ENCODE results near the gene CD81. TPM values are rescaled to one million over a fixed set of nuclear protein-coding genes. Genes with fewer than 3 reads are reported as not detected.

CD81 gene
- total RNA-seq, 4 donors from 2014 or later, result 234 to 340 (median 277) TPM

DNA sequence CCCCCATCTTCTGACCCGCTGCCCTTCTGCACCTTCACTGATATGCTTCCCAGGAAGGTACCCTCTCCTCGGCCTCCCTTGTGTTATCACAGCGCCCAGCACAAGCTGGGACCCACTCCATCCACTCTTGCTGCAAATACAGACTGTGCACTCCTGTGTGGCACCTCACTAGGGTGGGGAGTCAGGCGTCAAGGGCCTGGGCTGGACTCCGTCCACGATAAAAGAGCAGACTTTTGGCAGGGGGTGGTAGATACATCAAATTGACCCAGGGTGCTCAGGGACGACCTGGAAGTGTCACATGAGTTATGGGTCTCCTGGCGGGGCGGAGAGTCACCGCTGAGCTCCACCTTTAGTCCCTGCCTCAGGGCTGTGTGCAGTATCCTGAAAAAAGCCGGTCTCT, 66.3 kb downstream of the CD81 start:
- Histone ChIP-seq H3K4me1 (peaks cover 24% of the 10 kb centered on the region), H3K36me3 (no peaks in the 10 kb centered on the region), H3K27ac (no peak overlapping the region), H3K4me3 (no peak overlapping the region), H3K9me3 (no peaks in the 10 kb centered on the region), H3K27me3 (peaks cover 67% of the 10 kb centered on the region)
- TF ChIP-seq POLR2A (IDR thresholded peaks at IDR 0.05), result no peak
- no peak for TF ChIP-seq EP300 (IDR thresholded peaks at IDR 0.05)
- no peak for TF ChIP-seq POLR2AphosphoS5 (IDR thresholded peaks at IDR 0.05)
- TF ChIP-seq, protein P1, sequence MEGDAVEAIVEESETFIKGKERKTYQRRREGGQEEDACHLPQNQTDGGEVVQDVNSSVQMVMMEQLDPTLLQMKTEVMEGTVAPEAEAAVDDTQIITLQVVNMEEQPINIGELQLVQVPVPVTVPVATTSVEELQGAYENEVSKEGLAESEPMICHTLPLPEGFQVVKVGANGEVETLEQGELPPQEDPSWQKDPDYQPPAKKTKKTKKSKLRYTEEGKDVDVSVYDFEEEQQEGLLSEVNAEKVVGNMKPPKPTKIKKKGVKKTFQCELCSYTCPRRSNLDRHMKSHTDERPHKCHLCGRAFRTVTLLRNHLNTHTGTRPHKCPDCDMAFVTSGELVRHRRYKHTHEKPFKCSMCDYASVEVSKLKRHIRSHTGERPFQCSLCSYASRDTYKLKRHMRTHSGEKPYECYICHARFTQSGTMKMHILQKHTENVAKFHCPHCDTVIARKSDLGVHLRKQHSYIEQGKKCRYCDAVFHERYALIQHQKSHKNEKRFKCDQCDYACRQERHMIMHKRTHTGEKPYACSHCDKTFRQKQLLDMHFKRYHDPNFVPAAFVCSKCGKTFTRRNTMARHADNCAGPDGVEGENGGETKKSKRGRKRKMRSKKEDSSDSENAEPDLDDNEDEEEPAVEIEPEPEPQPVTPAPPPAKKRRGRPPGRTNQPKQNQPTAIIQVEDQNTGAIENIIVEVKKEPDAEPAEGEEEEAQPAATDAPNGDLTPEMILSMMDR (IDR thresholded peaks at IDR 0.05), result no peak
- 47% methylated on average over 11 of the region's 11 CpGs for WGBS
- DNase-seq (ENCODE audit: low spot score in 2 of 2), result peak in 1 of 2 donors; percentile 51

DNA sequence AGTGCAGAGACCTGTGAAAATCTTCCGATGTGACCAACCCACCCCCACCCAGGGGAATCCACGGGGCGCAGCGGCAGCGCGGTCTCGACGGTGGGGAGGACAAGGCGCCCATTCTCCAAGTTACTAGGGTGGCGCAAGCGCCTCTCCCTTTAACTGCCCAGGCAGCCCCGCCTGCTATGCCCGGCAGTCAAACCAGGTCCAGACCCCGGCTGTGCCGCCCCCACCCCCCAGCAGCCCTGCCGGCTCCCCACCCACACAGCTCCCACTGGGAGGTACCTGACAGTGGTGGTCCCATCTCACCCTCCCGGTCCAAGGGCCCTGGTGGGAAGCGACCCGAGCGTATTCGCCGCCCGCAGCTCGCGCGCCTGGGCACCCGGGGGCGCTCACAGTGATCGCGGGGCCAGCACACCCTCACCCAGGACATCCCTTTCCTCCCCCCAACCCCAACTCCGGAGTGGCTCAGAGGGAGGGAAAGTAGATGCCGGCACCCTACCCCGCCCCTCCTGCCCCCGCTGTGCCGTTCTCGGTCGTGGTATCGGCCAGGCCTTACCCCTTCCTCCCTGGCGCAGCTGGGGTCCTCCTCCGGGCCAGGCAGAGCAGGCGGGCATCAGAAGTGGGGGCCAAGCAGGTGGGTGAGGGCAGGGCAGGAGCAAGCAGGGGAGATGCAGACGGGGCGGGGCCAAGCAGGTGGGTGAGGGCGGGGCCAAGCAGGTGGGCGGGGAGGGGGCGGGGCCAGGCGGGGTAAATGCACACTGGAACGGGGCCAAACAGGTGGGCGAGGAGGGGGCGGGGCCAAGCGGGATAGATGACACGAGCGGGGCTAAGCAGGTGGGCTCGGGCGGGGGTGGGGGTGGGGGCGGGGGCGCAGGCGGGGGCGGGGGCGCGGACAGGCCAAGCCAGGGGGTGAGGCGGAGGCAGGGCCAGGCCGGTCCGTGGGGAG, 67.0 kb downstream of the CD81 start, which contains the start of gene TRPM5:
TSS of gene TRPM5 (minus strand) at position 634 of the 940 bp plus-strand sequence. CDS start 21,478 bp downstream, outside the sequence.
- H3K36me3 ChIP-seq, result no peaks in the 10 kb centered on the region
- peaks cover 24% of the 10 kb centered on the region for H3K4me1 ChIP-seq
- TF ChIP-seq POLR2AphosphoS5 (IDR thresholded peaks at IDR 0.05), result no peak
- TF ChIP-seq, protein P1 (IDR thresholded peaks at IDR 0.05), result no peak
- TF ChIP-seq EP300 (IDR thresholded peaks at IDR 0.05), result no peak
- no peak for TF ChIP-seq POLR2A (IDR thresholded peaks at IDR 0.05)
- H3K4me3 ChIP-seq, result peak within 1 kb of the TSS; percentile 41
- H3K9me3 ChIP-seq, result no peaks in the 10 kb centered on the region
- peak in 1 of 2 donors; percentile 66 for DNase-seq (ENCODE audit: low spot score in 2 of 2)
- peaks cover 74% of the 10 kb centered on the region for H3K27me3 ChIP-seq
- no CpG with 5 or more reads among the region's 64 CpGs for WGBS
- H3K27ac ChIP-seq, result no peak within 1 kb of the TSS

- Histone ChIP-seq H3K9me3 (no peaks in the 10 kb centered on the region), H3K36me3 (no peaks in the 10 kb centered on the region), H3K4me3 (peak within 1 kb of the TSS; percentile 41), H3K27me3 (peaks cover 83% of the 10 kb centered on the region), H3K27ac (no peak within 1 kb of the TSS), H3K4me1 (peaks cover 24% of the 10 kb centered on the region)
- WGBS, result 3% methylated on average over 16 of the region's 116 CpGs
- no peak for TF ChIP-seq POLR2AphosphoS5 (IDR thresholded peaks at IDR 0.05)
- TF ChIP-seq POLR2A (IDR thresholded peaks at IDR 0.05), result no peak
- TF ChIP-seq, protein P1 (IDR thresholded peaks at IDR 0.05), result no peak
- no peak for TF ChIP-seq EP300 (IDR thresholded peaks at IDR 0.05)
- peak in 1 of 2 donors; percentile 58 for DNase-seq (ENCODE audit: low spot score in 2 of 2)
These were observed 68.0 kb downstream of the CD81 start, which contains the start of gene KCNQ1 for GRCh38 chr11:2444821-2445745. Gene KCNQ1 (plus strand): TSS chr11:2445008. CDS start chr11:2445099, 91 bp downstream.

DNA sequence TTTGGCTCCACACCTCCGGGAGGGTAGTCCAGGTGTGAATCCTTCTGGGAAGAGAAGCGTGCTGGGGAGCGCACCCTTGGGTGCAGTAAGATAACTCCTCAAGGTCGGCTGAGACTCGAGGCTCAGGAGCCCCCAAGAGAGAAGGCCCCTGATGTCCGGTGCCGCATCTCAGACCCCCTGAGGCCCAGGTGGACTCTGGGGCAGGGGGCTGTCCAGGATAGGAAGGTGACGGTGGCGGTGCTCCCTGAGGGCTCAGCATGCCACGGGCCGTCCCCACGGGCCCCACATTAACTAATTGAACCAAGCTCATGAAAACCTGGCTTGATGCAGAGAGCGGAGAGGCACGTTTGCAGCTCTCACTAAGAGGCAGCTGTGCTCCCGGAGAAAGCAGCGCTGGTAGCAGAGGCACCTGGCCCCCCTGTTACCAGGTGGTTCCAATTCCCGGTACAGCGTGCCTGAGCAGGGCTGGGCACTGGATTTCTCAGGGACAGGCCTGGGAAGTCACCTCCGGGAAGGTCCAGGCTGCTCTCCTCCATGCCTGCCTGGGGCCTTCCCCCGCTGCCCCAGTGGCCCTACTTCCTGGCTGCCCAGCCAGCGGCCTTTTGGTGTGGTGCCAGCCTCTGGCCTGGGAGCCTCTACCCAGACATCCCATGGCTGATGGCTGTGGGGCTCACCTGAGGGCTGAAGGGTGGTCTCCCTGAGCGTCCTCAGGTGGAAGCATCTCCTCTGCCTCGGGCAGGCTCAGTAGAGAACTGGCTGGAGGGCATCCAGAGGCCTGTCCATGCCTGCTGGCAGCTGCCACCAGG, 68.8 kb downstream of the CD81 start:
- Histone ChIP-seq H3K36me3 (no peaks in the 10 kb centered on the region), H3K4me1 (peaks cover 24% of the 10 kb centered on the region), H3K27me3 (peaks cover 82% of the 10 kb centered on the region), H3K4me3 (peak overlapping the region; percentile 41), H3K9me3 (no peaks in the 10 kb centered on the region), H3K27ac (no peak overlapping the region)
- 43% methylated on average over 5 of the region's 23 CpGs for WGBS
- peak in 1 of 2 donors; percentile 47 for DNase-seq (ENCODE audit: low spot score in 2 of 2)
- TF ChIP-seq POLR2AphosphoS5 (IDR thresholded peaks at IDR 0.05) (no peak), EP300 (IDR thresholded peaks at IDR 0.05) (no peak), POLR2A (IDR thresholded peaks at IDR 0.05) (no peak)
- TF ChIP-seq, protein P1 (IDR thresholded peaks at IDR 0.05), result no peak

Measured in suprapubic skin (tissue), 4 donors.